NCI-H446 (cell line): Measurements from ENCODE around the gene TBC1D14.
"Not testable (repeated sequence)": the region's sequence is repeated elsewhere in the genome, so short reads cannot be mapped to it uniquely, and the experiment has no call there.

Source experiments
- DNase-seq, 2 experiments: peaks; one replicate each; lab custom pipeline; 2025; lab: John Stamatoyannopoulos, UW

Gene TBC1D14

GRCh38 chr4:6890971-6891370 is 18.7 kb upstream of the TBC1D14 start:
- DNase-seq: not testable (repeated sequence)

GRCh38 chr4:6891436-6892170 is 18.0 kb upstream of the TBC1D14 start:
- DNase-seq: no peak

DNA sequence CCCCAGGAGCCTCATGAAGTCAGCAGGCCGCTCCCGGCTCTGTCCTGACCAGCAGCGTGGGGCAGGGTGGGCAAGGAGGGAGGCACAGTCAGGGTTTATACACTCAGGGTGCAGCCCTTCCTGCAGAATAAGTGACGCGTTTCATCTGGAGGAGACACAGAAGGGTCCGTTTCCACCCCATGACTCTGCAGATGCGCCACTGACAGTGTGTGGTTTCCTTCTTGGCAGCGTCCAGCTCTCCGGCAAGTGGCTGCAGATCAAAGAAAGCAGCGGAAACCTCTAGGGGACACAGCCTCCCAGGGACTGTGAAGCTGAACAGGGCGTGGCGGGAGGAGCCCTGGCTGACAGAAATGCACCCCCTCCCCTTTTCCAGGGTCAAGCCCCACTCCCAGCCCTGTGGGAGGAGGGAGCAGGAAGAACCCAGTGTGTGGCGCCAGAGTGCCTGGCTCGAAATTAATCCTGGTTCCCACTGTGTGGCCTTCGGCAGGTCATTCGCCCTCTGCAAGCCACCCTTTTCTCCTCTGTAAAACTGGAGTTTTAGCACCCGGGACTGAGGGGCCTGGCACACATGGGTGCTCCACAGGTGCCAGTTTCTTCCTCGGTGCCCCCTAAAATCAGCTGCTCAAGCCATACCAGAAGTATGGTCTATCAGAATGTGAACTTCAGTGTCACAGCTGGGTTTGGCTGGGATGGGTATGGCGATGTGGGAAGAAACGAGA is 17.3 kb upstream of the TBC1D14 start:
- no peak for DNase-seq

DNA sequence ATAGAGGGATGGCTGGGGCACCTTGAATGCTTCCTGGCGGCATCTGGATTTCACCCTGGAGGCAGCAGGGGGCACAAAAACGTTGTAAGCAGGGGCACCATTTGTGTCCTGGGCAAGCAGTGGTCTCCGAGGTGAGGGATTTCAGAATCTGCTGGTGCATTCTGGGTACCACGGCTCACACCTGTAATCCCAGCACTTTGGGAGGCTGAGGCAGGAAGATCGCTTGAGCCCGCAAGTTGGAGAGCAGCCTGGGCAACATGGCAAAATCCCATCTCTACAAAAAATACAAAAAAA is 16.8 kb upstream of the TBC1D14 start:
- DNase-seq: no peak

- DNase-seq: no peak
Measured at GRCh38 chr4:6893449-6894085, 16.1 kb upstream of the TBC1D14 start.

DNA sequence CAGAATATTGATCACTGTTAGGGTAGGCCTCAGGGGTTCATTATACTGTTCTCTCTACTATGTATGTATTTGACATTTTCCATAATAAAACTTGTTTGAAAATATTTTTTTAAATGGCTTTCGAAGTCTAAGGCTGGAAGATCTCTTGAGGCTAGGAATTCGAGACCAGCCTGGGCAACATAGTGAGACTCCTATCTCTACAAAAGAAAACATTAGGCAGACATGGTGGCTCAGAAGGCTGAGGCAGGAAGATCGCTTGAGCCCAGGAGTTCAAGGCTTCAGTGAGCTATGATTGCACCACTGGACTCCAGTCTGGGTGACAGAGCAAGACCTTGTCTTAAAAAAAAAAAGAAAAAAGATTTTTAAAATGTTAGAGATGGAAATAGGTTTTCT is 15.5 kb upstream of the TBC1D14 start:
- DNase-seq: no peak

- no peak for DNase-seq
Measured at GRCh38 chr4:6894528-6895498, 14.8 kb upstream of the TBC1D14 start.

GRCh38 chr4:6896035-6896434 is 13.6 kb upstream of the TBC1D14 start:
- DNase-seq: no peak

DNA sequence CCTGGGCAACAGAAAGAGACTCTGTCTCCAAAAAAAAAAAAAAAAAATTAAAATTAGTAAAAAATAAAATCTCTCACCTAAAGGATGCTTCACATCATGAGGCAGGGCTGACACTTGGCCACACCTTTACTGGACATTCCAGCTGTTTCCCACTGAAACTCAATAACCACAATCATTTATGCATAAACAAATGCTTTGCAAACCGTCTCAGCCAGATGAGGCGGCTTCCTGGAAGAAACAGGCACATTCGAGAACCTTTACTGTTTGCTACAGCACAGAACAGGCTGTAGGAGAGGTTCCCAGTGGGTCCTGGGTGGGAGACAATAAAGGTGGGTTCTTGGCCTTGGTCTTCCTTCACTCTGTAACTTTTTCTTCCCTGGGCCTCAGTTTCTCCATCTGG is 10.9 kb upstream of the TBC1D14 start:
- no peak for DNase-seq

DNA sequence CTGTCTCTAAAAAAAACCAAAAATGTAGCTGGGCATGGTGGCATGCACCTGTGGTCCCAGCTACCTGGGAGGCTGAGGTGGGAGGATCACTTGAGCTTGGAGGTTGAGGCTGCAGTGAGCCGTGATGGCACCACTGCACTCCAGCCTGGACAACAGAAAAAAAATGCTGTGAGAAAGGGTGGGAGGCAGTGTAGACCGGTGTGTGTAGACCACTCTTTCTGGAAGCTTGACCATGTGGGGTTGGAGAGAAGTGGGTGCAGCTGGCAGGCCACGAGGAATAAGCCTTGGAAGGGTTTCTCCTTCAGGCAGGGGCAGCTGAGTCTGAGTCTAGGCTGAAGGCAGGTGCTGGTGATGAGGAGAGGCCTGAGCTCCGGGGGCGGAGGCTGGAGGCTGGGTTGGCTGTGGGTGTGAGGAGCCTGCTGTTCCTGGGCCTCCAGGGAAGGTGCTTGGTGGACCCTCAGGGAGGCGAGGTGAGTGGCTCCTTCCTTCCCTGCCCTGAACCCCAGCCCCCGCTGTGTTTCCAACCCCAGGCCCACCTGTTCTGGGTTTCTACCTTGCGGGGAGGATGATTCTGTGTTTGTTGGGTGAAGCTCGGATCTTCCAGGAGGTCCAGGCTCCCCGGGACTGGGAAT is 9.3 kb upstream of the TBC1D14 start:
- DNase-seq: no peak

GRCh38 chr4:6900956-6901355 is 8.7 kb upstream of the TBC1D14 start:
- DNase-seq: no peak

DNA sequence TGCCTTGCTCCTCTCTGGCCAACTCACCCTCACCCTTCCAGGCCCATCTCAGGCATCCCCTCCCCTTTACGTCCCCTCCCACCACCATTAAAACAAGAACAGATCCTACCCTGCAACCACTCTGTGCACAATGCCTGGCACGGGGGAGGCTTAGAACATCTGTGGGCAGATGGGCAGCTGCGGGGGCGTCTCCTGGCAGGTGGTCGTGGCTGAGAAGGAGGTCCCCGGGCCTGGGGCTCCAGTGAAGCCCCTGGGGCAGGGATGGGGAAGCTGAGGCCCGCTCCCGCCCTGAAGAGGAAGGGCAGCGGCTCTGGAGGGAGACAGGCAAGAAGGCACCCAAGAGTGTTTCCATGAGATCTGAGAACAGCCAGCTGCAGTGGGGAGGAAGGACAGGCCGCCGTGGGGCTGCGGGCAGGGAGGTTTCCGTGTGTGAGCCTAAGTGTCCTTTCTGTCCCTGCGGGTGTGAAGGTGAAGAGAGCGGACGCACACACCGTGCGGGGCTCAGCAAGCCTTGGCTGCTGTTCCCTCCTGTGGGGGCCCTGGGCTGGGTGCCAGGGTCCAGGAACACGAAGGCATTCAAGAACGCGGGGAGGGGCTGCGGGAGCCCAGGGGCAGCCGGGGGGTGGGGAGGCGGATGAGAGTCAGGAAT is 7.8 kb upstream of the TBC1D14 start:
- DNase-seq: no peak

DNA sequence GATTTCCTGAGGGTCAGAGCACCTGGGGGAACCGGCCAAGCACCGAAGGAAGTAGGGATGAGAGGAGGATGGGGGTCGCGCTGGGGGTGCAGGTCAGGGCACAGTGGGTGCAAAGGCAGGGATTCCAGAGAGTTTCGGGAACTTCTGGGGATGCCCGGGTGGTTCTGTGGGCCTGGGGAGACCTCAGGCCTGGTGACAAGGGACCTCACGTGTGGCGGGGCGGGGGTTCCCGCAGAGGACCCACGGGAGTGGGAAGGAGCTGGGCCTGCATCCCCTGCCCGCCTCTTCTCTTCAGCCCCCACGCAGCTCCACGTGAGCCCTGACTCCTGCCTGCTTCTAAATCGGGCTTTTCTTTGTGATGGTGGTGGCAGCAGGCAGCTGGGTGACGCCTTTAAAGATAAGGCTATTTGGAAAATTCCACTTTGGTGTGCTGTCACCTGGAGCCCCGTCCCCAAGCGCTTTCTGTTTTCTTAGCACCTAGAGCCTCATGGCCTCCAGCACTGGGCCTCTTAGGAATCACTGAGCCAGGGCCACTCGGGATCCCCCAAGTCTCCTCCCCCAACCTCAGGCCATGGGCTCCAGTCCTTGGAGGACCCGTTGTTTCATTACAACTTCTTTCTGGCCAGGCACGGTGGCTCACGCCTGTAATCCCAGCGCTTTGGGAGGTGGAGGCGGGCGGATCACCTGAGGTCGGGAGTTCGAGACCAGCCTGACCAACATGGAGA is 7.1 kb upstream of the TBC1D14 start:
- no peak for DNase-seq

DNA sequence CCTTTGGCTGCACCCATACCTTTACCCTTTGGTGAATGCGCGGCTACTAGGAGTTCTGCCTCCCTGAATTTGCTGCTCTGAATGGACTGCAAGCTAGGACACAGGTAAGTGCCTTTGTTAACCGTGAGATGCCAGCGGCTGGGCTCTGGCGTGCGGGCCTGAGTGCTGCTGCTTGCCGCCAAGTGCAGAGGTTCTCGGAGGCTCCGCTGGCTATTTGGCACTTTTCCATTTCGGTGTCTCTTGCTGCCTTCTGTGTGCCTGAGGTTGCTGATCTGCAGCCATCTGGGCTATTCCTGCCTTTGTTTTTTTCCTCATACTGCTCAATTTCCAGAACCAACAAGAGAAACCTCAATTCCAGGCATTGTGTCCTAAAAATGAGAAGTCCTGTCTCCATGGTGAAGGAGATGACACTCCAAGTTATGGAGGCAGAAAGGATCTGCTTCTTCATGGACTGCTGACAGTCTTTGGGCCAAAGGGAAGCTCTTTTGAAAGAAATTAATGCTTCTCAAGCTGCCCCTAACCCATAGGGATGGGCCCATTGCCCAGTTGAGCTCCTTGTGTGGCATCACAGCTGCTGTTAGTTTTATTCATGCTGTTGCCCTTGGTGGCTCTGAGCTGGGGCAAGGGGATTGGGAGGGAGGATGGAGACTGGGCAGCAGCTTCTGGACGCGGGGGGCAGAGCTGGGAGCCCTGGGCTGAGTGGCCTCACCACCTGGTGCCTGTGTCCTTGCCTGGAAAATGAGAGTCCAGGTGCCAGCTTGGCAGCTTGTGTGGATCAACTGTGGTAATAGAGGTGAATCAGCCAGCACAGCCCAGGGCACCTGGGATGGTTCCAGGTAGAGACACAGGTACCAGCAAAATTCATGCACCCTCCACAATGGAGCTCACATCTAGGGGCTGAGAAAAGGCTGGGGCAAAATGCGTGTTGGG is 3.8 kb upstream of the TBC1D14 start:
- DNase-seq: peak; percentile 51 to 78

DNA sequence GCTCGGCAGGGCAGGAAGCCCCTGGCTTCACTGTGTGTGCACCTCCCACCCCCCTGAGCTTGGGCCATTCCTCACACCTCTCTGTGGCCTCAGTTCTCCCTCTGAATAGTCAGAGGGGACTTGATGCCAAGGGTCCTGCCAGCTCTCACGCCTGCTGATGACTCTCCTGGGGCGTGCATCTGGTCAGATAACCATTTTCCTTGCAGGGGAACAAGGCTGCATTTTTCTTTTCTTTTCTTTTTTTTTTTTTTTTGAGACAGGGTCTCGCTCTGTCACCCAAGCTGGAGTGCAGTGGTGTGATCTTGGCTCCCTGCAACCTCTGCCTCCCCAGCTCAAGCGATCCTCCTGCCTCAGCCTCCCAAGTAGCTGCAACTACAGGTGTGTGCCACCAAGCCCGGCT is 3.1 kb upstream of the TBC1D14 start:
- not testable (repeated sequence) for DNase-seq

- no peak for DNase-seq
Measured at GRCh38 chr4:6907658-6908191, 1.9 kb upstream of the TBC1D14 start.

GRCh38 chr4:6908432-6909112 is 1.1 kb upstream of the TBC1D14 start:
- no peak for DNase-seq

- no peak for DNase-seq
Measured at GRCh38 chr4:6909970-6910339, 329 bp downstream of the TBC1D14 start.
